B cell (primary cell): ENCODE measurements around the gene VSIG2. TPM values are rescaled to one million over a fixed set of nuclear protein-coding genes. Genes with fewer than 3 reads are reported as not detected.

Experiments
- ATAC-seq: fragments of 200-7000 bp; cut with Tn5 transposase; one replicate; pipeline ENCODE4 v1.10.0; 2021; ENCODE audit warnings: low read depth, mild to moderate bottlenecking, moderate number of reproducible peaks, moderate library complexity
- CTCF ChIA-PET: fragments of 350-600 bp; sonication (Branson Sonifier 250); formaldehyde crosslinking; loops from one replicate; lab custom pipeline; 2021; ENCODE audit warnings: antibody characterized with exemption, inconsistent platforms; lab: Charles Lee
- POLR2A ChIA-PET: fragments of 350-600 bp; sonication (Branson Sonifier 250); formaldehyde crosslinking; loops from one replicate; lab custom pipeline; 2021; ENCODE audit warnings: antibody characterized with exemption; lab: Charles Lee
- DNase-seq: peaks from one replicate; pipeline ENCODE4 v3.0.0; 2013
- H2AFZ ChIP-seq: 2 replicates; pipeline ENCODE4 v1.6.1; 2012; ENCODE audit warnings: mild to moderate bottlenecking, low read depth, low read length; ENCODE audit not compliant: insufficient read depth, poor library complexity, severe bottlenecking
- H3K27ac ChIP-seq, 2 donors: 1 replicate in 1 of 2; 2 replicates in 1 of 2; pipeline ENCODE4 v1.5.1; 2012 to 2013; ENCODE audit warnings: low read length in 2 of 2, mild to moderate bottlenecking in 2 of 2, moderate library complexity in 1 of 2
- H3K27me3 ChIP-seq, 4 experiments: fragments of 200-600 bp in 1 of 4; sonication (generic) in 1 of 4; replicated peaks in 1 of 4; 1 replicate in 2 of 4; 2 replicates in 2 of 4; pipeline versions ENCODE4 v1.6.1 to v1.7.0; 2013 to 2016; ENCODE audit warnings: low read length in 3 of 4, mild to moderate bottlenecking in 2 of 4, mixed read lengths in 1 of 4, moderate library complexity in 1 of 4; ENCODE audit not compliant: insufficient read depth in 4 of 4, control insufficient read depth in 3 of 4; ENCODE audit errors: control extremely low read depth in 1 of 4
- H3K36me3 ChIP-seq, 2 experiments: replicated peaks in 1 of 2; 1 replicate in 1 of 2; 2 replicates in 1 of 2; pipeline versions ENCODE4 v1.6.1 to v1.7.1; 2013; ENCODE audit warnings: low read length in 1 of 2; ENCODE audit not compliant: insufficient read depth in 2 of 2, control insufficient read depth in 1 of 2; ENCODE audit errors: control extremely low read depth in 1 of 2, extremely low read depth in 1 of 2
- H3K4me1 ChIP-seq, 2 donors: fragments of 200-600 bp in 1 of 2; sonication (generic) in 1 of 2; 1 replicate in 1 of 2; 2 replicates in 1 of 2; pipeline versions ENCODE4 v1.5.1 to v1.6.1; 2013 to 2017; ENCODE audit warnings: low read length in 2 of 2; ENCODE audit not compliant: control insufficient read depth in 2 of 2, insufficient read depth in 2 of 2
- H3K4me2 ChIP-seq: replicated peaks from 2 replicates; pipeline ENCODE3; 2012; ENCODE audit warnings: mild to moderate bottlenecking, low read depth, low read length; ENCODE audit not compliant: poor library complexity, severe bottlenecking
- H3K4me3 ChIP-seq, 5 experiments: fragments of 200-600 bp in 1 of 5; sonication (generic) in 1 of 5; 1 replicate in 3 of 5; 2 replicates in 2 of 5; pipeline versions ENCODE4 v1.5.1 to v1.7.0; 2011 to 2016; ENCODE audit warnings: low read length in 4 of 5, mild to moderate bottlenecking in 4 of 5, low read depth in 2 of 5, control low read depth in 1 of 5, moderate library complexity in 1 of 5; ENCODE audit not compliant: insufficient read depth in 1 of 5; ENCODE audit errors: control extremely low read depth in 1 of 5, extremely low read depth in 1 of 5
- H3K79me2 ChIP-seq: fragments of 200-600 bp; sonication (generic); one replicate; pipeline ENCODE4 v1.6.0; 2016; ENCODE audit warnings: low read length; ENCODE audit not compliant: control insufficient read depth, insufficient read depth
- H3K9ac ChIP-seq: fragments of 200-600 bp; sonication (generic); 2 replicates; pipeline ENCODE4 v1.6.1; 2017; ENCODE audit warnings: mild to moderate bottlenecking, low read length, moderate library complexity
- H3K9me3 ChIP-seq, 3 donors: one replicate each; pipeline versions ENCODE4 v1.6.1 to v1.7.1; 2013; ENCODE audit warnings: low read length in 2 of 3; ENCODE audit not compliant: control insufficient read depth in 2 of 3, insufficient read depth in 1 of 3; ENCODE audit errors: control extremely low read depth in 1 of 3
- H4K20me1 ChIP-seq: 2 replicates; pipeline ENCODE4 v1.6.0; 2012; ENCODE audit warnings: mild to moderate bottlenecking, low read length; ENCODE audit not compliant: insufficient read depth, control insufficient read depth, poor library complexity, severe bottlenecking
- H3K27ac Mint-ChIP-seq: one replicate; pipeline ENCODE4 v1.8.0; 2021; ENCODE audit warnings: mixed read lengths
- H3K27me3 Mint-ChIP-seq: one replicate; pipeline ENCODE4 v1.8.0; 2021; ENCODE audit warnings: mixed read lengths
- H3K4me1 Mint-ChIP-seq: one replicate; pipeline ENCODE4 v1.8.0; 2021; ENCODE audit warnings: mixed read lengths
- H3K4me3 Mint-ChIP-seq: one replicate; pipeline ENCODE4 v1.8.0; 2021; ENCODE audit warnings: mixed read lengths
- H3K9me3 Mint-ChIP-seq: one replicate; pipeline ENCODE4 v1.8.0; 2022; ENCODE audit warnings: mixed read lengths; ENCODE audit not compliant: insufficient read depth
- EZH2 ChIP-seq: IDR thresholded peaks from 2 replicates; pipeline ENCODE4 v1.6.1; 2012; ENCODE audit warnings: borderline replicate concordance, low read depth, mild to moderate bottlenecking, moderate library complexity, low read length; ENCODE audit not compliant: insufficient read depth, poor library complexity, severe bottlenecking
- WGBS: methylation state at CpG from one replicate; pipeline ENCODE4 v1.1.5; 2013; ENCODE audit warnings: missing lambda C conversion rate; ENCODE audit not compliant: insufficient coverage; 5-methylcytosine and 5-hydroxymethylcytosine counted together
- intact Hi-C: fragments of 100-400 bp; cut with micrococcal nuclease; formaldehyde crosslinking; loops from one replicate; pipeline ENCODE4 v1.10.0; 2022
- polyA plus RNA-seq: library from polyadenylated mRNA; depleted of rRNA; stranded (reverse); fragments of >200 nt; gene quantifications from 2 replicates; pipeline ENCODE4 v1.2.3, GENCODE V29; 2012
- total RNA-seq, 2 donors: library from RNA; stranded (reverse); fragments of 120-200 nt in 1 of 2; gene quantifications; 1 replicate in 1 of 2; 2 replicates in 1 of 2; pipeline versions ENCODE4 v1.2.3 to v1.2.4, GENCODE V29; 2013 to 2022
- TF ChIP-seq, protein P1 (sequence below): fragments of 200-600 bp; IDR thresholded peaks from one replicate; pipeline ENCODE4 v1.8.0; 2022; ENCODE audit warnings: antibody characterized with exemption, mild to moderate bottlenecking

The VSIG2 gene
- total and polyA plus RNA-seq, 2 donors (not counting 1 experiment from before 2014, with no cell fraction given), result not detected

GRCh38 chr11:124762624-124763155 lies 10.6 kb upstream of the VSIG2 start:
- Histone ChIP-seq H3K27ac (peak overlapping the region in 1 of 2 donors; percentile 67), H3K4me3 (peak overlapping the region; percentile 42 to 81 (median 64)), H3K4me2 (peak overlapping the region; percentile 99), H3K36me3 (peaks cover 0 to 8% of the 10 kb centered on the region in 2 experiments), H2AFZ (peak overlapping the region; percentile 86), H3K27me3 (peaks cover 0 to 22% (median 10%) of the 10 kb centered on the region in 4 experiments), H3K9ac (peak overlapping the region; percentile 76), H3K79me2 (peaks cover 23% of the 10 kb centered on the region), H3K4me1 (peaks cover 43 to 61% of the 10 kb centered on the region in 2 donors), H4K20me1 (peaks cover 6% of the 10 kb centered on the region), H3K9me3 (peaks cover 0 to 3% (median 0%) of the 10 kb centered on the region in 3 donors)
- Mint-ChIP-seq H3K9me3 (no peaks in the 10 kb centered on the region), H3K27me3 (peaks cover 6% of the 10 kb centered on the region), H3K27ac (no peak overlapping the region), H3K4me3 (peak overlapping the region; percentile 94), H3K4me1 (peaks cover 46% of the 10 kb centered on the region)
- TF ChIP-seq EZH2, result no peak
- TF ChIP-seq, protein P1, sequence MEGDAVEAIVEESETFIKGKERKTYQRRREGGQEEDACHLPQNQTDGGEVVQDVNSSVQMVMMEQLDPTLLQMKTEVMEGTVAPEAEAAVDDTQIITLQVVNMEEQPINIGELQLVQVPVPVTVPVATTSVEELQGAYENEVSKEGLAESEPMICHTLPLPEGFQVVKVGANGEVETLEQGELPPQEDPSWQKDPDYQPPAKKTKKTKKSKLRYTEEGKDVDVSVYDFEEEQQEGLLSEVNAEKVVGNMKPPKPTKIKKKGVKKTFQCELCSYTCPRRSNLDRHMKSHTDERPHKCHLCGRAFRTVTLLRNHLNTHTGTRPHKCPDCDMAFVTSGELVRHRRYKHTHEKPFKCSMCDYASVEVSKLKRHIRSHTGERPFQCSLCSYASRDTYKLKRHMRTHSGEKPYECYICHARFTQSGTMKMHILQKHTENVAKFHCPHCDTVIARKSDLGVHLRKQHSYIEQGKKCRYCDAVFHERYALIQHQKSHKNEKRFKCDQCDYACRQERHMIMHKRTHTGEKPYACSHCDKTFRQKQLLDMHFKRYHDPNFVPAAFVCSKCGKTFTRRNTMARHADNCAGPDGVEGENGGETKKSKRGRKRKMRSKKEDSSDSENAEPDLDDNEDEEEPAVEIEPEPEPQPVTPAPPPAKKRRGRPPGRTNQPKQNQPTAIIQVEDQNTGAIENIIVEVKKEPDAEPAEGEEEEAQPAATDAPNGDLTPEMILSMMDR, result no peak
- ATAC-seq (peak; percentile 3), DNase-seq (no peak)
- under 1% methylated on average over 44 of the region's 45 CpGs for WGBS
- ChIA-PET POLR2A (interaction anchor here (1.5 to 1.6 kb wide), 2 partner anchors 16 to 23 kb away, joined by 3 to 7 read pairs; partner anchors contain the start of gene NRGN), CTCF (interaction anchor here (0.7 to 11.1 kb wide), 21 partner anchors 9 to 120 kb away, joined by 3 to 202 read pairs (median 9); partner anchors contain the start of genes MSANTD2, NRGN, SIAE and SPA17)
- intact Hi-C loops, result loop anchor here (1.0 to 2.0 kb wide), 9 partner anchors 16 to 140 kb away; partner anchors contain the start of genes MSANTD2, NRGN, SIAE and SPA17
